ENCODE data around the gene ALPP.

The ALPP gene

GRCh38 chr2:232416521-232417470, 38.2 kb downstream of the ALPP start:
- Histone ChIP-seq H3K27ac (no peak overlapping the region), H3K4me3 (ENCODE audit: low read depth, low read length) (no peak overlapping the region), H3K27me3 (replicated peaks) (peaks cover 47% of the 10 kb centered on the region), H3K36me3 (replicated peaks) (no peaks in the 10 kb centered on the region)
- in situ Hi-C loops (cut with HindIII; ENCODE audit: low pct_ligation_motif_present, low sequenced_read_pairs) = no loop called here
- no peak for DNase-seq
- TF ChIP-seq, protein P1, sequence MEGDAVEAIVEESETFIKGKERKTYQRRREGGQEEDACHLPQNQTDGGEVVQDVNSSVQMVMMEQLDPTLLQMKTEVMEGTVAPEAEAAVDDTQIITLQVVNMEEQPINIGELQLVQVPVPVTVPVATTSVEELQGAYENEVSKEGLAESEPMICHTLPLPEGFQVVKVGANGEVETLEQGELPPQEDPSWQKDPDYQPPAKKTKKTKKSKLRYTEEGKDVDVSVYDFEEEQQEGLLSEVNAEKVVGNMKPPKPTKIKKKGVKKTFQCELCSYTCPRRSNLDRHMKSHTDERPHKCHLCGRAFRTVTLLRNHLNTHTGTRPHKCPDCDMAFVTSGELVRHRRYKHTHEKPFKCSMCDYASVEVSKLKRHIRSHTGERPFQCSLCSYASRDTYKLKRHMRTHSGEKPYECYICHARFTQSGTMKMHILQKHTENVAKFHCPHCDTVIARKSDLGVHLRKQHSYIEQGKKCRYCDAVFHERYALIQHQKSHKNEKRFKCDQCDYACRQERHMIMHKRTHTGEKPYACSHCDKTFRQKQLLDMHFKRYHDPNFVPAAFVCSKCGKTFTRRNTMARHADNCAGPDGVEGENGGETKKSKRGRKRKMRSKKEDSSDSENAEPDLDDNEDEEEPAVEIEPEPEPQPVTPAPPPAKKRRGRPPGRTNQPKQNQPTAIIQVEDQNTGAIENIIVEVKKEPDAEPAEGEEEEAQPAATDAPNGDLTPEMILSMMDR (IDR thresholded peaks at IDR 0.05; ENCODE audit: low read depth, low read length, missing control alignments) = no peak

DNA sequence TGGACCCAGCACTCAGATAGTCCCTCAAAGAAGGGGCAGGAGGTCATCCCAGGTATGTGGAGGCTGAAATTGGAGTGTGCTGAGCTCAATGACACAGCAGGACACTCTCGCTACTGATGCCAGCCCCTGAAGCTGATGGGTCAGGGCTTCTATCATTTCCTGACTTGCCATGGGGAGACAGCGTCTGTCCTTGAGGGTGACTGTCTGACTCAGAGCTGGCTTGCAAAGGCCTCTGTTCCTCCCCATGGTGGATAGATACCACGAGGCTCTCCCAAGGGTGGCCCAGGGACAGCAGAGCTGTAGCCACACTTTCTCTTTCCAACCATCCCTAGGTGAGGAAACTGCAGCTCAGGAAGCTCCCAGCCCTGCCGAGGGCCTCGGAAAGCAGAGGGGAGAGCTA, 38.9 kb downstream of the ALPP start:
- DNase-seq = no peak
- no peaks in the 10 kb centered on the region for H3K36me3 ChIP-seq (replicated peaks)
- H3K27me3 ChIP-seq (replicated peaks) = peaks cover 49% of the 10 kb centered on the region
- in situ Hi-C loops (cut with HindIII; ENCODE audit: low pct_ligation_motif_present, low sequenced_read_pairs) = no loop called here
- H3K4me3 ChIP-seq (ENCODE audit: low read depth, low read length) = no peak overlapping the region
- no peak overlapping the region for H3K27ac ChIP-seq
- TF ChIP-seq, protein P1 (IDR thresholded peaks at IDR 0.05; ENCODE audit: low read depth, low read length, missing control alignments) = no peak

GRCh38 chr2:232418056-232418455, 39.5 kb downstream of the ALPP start:
- Histone ChIP-seq H3K27me3 (replicated peaks) (peaks cover 53% of the 10 kb centered on the region), H3K36me3 (replicated peaks) (no peaks in the 10 kb centered on the region), H3K4me3 (ENCODE audit: low read depth, low read length) (no peak overlapping the region), H3K27ac (no peak overlapping the region)
- no peak for DNase-seq
- TF ChIP-seq, protein P1 (IDR thresholded peaks at IDR 0.05; ENCODE audit: low read depth, low read length, missing control alignments) = no peak
- in situ Hi-C loops (cut with HindIII; ENCODE audit: low pct_ligation_motif_present, low sequenced_read_pairs) = no loop called here

DNA sequence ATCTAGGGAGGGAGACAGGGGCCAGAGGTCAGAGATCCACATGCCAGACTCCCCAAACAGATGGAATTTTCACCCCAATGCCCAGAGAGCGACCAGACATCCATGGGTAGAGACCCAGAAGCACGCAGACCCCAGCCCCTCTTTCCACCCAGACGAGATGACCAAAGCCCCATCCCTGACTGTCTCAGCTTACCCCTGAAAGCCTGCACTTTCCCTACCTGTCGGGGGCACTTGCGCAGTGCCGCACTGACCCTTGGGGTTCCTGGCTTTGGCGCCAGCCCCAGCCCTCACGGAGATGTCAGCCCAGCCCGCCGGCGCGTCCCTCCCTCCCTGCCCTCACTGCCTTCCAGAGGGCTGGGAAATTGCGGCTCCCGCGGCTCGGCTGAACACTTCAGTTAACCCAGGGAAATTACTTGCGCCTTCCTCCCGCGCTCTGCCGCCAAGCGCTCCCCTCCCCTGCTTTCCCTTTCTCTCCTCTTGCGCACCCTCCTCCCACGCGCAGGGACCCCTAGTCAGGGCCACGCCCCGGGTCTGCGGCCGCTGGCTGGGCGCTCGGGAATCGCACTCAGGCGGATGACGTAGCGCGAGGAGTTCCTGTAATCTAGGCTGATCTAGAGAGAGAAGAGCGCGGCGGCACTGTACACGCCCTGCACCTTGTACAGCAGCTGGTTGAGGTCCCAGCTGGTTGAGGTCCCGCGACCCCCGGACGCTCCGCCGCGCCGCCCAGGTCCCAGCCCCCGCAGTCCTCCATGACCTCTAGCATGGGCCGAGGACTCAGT, 40.1 kb downstream of the ALPP start:
- DNase-seq = peak; percentile 11
- peaks cover 53% of the 10 kb centered on the region for H3K27me3 ChIP-seq (replicated peaks)
- in situ Hi-C loops (cut with HindIII; ENCODE audit: low pct_ligation_motif_present, low sequenced_read_pairs) = no loop called here
- H3K4me3 ChIP-seq (ENCODE audit: low read depth, low read length) = peak overlapping the region; percentile 17
- no peaks in the 10 kb centered on the region for H3K36me3 ChIP-seq (replicated peaks)
- TF ChIP-seq, protein P1 (IDR thresholded peaks at IDR 0.05; ENCODE audit: low read depth, low read length, missing control alignments) = no peak
- H3K27ac ChIP-seq = no peak overlapping the region

DNA sequence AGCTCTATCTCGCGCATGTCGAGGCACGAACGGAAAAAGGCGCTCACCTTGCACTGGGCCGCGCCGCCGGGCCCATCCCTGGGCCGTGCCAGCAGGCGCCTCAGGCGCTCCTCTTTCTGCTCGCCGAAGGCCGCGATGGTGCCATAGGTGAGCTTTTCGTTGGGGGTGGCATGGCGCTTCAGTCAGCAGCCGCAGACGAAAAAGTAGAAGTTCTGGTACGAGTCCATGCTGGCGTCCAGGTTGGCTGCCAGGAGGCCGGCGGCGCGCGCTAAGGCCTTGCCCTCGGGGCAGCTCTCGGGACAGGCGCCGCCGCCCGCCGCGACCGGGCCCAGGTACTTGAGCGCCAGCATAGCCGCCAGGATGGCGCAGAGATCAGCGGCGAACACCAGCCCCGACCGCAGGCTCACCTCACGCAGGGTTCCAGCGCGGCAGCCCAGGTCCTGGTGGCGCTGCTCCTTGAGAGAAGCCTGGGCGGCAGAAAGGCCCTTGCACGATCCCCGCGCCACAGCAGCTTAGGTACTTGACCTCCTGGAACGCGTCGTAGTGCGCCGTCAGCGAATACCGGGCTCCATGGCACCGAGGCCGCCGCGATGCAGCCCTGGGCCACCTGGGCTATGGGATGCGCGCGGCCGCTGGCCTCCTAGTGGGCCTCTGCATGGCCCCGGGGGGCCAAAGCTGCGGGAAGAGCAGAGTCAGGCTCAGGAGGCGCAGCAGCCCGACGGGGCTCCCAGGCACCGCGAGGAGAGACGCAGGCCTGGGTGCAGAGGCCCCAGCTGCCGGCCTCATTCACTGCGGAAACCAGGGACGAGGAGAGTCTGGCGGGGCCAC, 40.9 kb downstream of the ALPP start:
- TF ChIP-seq, protein P1 (IDR thresholded peaks at IDR 0.05; ENCODE audit: low read depth, low read length, missing control alignments) = no peak
- no peak overlapping the region for H3K27ac ChIP-seq
- in situ Hi-C loops (cut with HindIII; ENCODE audit: low pct_ligation_motif_present, low sequenced_read_pairs) = no loop called here
- no peak overlapping the region for H3K4me3 ChIP-seq (ENCODE audit: low read depth, low read length)
- H3K36me3 ChIP-seq (replicated peaks) = no peaks in the 10 kb centered on the region
- no peak for DNase-seq
- peaks cover 53% of the 10 kb centered on the region for H3K27me3 ChIP-seq (replicated peaks)

Data from brain microvascular endothelial cell (primary cell).